AG04450 (cell line): ENCODE results near the gene SPO11. TPM values are rescaled to one million over a fixed set of nuclear protein-coding genes. Genes with fewer than 3 reads are reported as not detected.

Experiments used
- CTCF ChIA-PET: fragments of 300-600, 350-600 bp; formaldehyde crosslinking; extraction: SDS; loops from one replicate; lab custom pipeline; 2022; ENCODE audit warnings: antibody characterized with exemption, inconsistent platforms; lab: Charles Lee
- POLR2A ChIA-PET: fragments of 350-600 bp; formaldehyde crosslinking; extraction: SDS; loops from one replicate; lab custom pipeline; 2021; ENCODE audit warnings: antibody characterized with exemption, inconsistent platforms; lab: Yijun Ruan, JAX
- DNase-seq: peaks from one replicate; pipeline ENCODE4 v3.0.0-alpha.2; 2011; ENCODE audit warnings: low read depth, low spot score
- H3K27ac ChIP-seq: one replicate; pipeline ENCODE4 v1.5.1; 2012; ENCODE audit warnings: low read depth, low read length, control low read depth
- H3K27me3 ChIP-seq: one replicate; pipeline ENCODE4 v1.6.0; 2012; ENCODE audit warnings: low read length; ENCODE audit not compliant: control insufficient read depth, insufficient read depth
- H3K4me3 ChIP-seq: 2 replicates; pipeline ENCODE4 v1.5.1; 2011; ENCODE audit warnings: mild to moderate bottlenecking, low read depth, low read length, control low read depth
- H3K9me3 ChIP-seq: 2 replicates; pipeline ENCODE4 v1.5.1; 2012; ENCODE audit warnings: low read length; ENCODE audit not compliant: control insufficient read depth, insufficient read depth
- polyA plus RNA-seq: library from polyadenylated mRNA; depleted of rRNA; stranded (reverse); fragments of >200 nt; gene quantifications from 2 replicates; pipeline ENCODE4 v1.2.3, GENCODE V29; 2011
- TF ChIP-seq, protein P1 (sequence below): IDR thresholded peaks from 2 replicates; pipeline ENCODE4 v1.5.1; 2011; ENCODE audit warnings: low read depth, low read length, control low read depth, inconsistent platforms

Gene SPO11
- polyA plus RNA-seq, 1 experiment: not detected

- H3K27me3 ChIP-seq: no peaks in the 10 kb centered on the region
- POLR2A ChIA-PET: no interaction called here
- no peak overlapping the region for H3K4me3 ChIP-seq
- H3K27ac ChIP-seq: no peak overlapping the region
- TF ChIP-seq, protein P1, sequence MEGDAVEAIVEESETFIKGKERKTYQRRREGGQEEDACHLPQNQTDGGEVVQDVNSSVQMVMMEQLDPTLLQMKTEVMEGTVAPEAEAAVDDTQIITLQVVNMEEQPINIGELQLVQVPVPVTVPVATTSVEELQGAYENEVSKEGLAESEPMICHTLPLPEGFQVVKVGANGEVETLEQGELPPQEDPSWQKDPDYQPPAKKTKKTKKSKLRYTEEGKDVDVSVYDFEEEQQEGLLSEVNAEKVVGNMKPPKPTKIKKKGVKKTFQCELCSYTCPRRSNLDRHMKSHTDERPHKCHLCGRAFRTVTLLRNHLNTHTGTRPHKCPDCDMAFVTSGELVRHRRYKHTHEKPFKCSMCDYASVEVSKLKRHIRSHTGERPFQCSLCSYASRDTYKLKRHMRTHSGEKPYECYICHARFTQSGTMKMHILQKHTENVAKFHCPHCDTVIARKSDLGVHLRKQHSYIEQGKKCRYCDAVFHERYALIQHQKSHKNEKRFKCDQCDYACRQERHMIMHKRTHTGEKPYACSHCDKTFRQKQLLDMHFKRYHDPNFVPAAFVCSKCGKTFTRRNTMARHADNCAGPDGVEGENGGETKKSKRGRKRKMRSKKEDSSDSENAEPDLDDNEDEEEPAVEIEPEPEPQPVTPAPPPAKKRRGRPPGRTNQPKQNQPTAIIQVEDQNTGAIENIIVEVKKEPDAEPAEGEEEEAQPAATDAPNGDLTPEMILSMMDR: no peak
- DNase-seq: no peak
- H3K9me3 ChIP-seq: no peaks in the 10 kb centered on the region; the same call in 1 of the 2 replicates
- CTCF ChIA-PET: no interaction called here
These were observed 48.5 kb downstream of the SPO11 start for GRCh38 chr20:57378107-57378506.

GRCh38 chr20:57378646-57379262 is 49.2 kb downstream of the SPO11 start:
- Histone ChIP-seq H3K4me3 (no peak overlapping the region), H3K27ac (no peak overlapping the region), H3K27me3 (no peaks in the 10 kb centered on the region), H3K9me3 (no peaks in the 10 kb centered on the region; the same call in 1 of the 2 replicates)
- DNase-seq: no peak
- TF ChIP-seq, protein P1: no peak
- ChIA-PET CTCF (interaction anchor here (1.0 to 2.1 kb wide), 4 partner anchors 117 to 831 kb away, joined by 3 to 17 read pairs (median 4); no protein-coding TSS in a partner anchor), POLR2A (no interaction called here)

GRCh38 chr20:57379263-57379647 is 49.7 kb downstream of the SPO11 start:
- Histone ChIP-seq H3K9me3 (no peaks in the 10 kb centered on the region; the same call in 1 of the 2 replicates), H3K27me3 (no peaks in the 10 kb centered on the region), H3K27ac (no peak overlapping the region), H3K4me3 (no peak overlapping the region)
- DNase-seq: no peak
- POLR2A ChIA-PET: no interaction called here
- TF ChIP-seq, protein P1: no peak
- CTCF ChIA-PET: interaction anchor here (1.0 to 2.1 kb wide), 6 partner anchors 10 to 831 kb away, joined by 3 to 17 read pairs (median 3); no protein-coding TSS in a partner anchor

- Histone ChIP-seq H3K27ac (no peak overlapping the region), H3K27me3 (no peaks in the 10 kb centered on the region), H3K9me3 (no peaks in the 10 kb centered on the region), H3K4me3 (no peak overlapping the region)
- TF ChIP-seq, protein P1: no peak
- DNase-seq: no peak
- ChIA-PET POLR2A (no interaction called here), CTCF (interaction anchor here (0.6 to 2.7 kb wide), 10 partner anchors 11 to 830 kb away, joined by 3 to 30 read pairs (median 4); no protein-coding TSS in a partner anchor)
These were observed 50.6 kb downstream of the SPO11 start for GRCh38 chr20:57380081-57380750.
